CD14-positive monocyte (primary cell): ENCODE measurements around the gene GRIK2. TPM values are rescaled to one million over a fixed set of nuclear protein-coding genes. Genes with fewer than 3 reads are reported as not detected.

Source experiments
- DNase-seq, 3 donors: peaks; one replicate each; pipeline ENCODE4 v3.0.0-alpha.2; 2011 to 2022
- H2AFZ ChIP-seq: 2 replicates; pipeline ENCODE4 v1.6.0; 2012; ENCODE audit warnings: mild to moderate bottlenecking, low read depth, low read length, inconsistent platforms; ENCODE audit not compliant: insufficient read depth, poor library complexity, severe bottlenecking
- H3K27ac ChIP-seq, 2 donors: 1 replicate in 1 of 2; 2 replicates in 1 of 2; pipeline ENCODE4 v1.5.1; 2012 to 2013; ENCODE audit warnings: low read length in 2 of 2, control low read depth in 1 of 2, inconsistent platforms in 1 of 2, low read depth in 1 of 2, mild to moderate bottlenecking in 1 of 2
- H3K27me3 ChIP-seq, 2 donors: one replicate each; pipeline versions ENCODE4 v1.6.0 to v1.6.1; 2011 to 2013; ENCODE audit warnings: low read length in 2 of 2; ENCODE audit not compliant: control insufficient read depth in 2 of 2, insufficient read depth in 2 of 2
- H3K36me3 ChIP-seq, 2 donors: replicated peaks in 1 of 2; 1 replicate in 1 of 2; 2 replicates in 1 of 2; pipeline versions ENCODE4 v1.5.1 to v1.6.1; 2012 to 2013; ENCODE audit warnings: low read length in 2 of 2, control low read depth in 1 of 2, inconsistent platforms in 1 of 2, mild to moderate bottlenecking in 1 of 2; ENCODE audit not compliant: insufficient read depth in 2 of 2, control insufficient read depth in 1 of 2
- H3K4me1 ChIP-seq, 2 donors: 1 replicate in 1 of 2; 2 replicates in 1 of 2; pipeline versions ENCODE4 v1.5.1 to v1.6.1; 2012 to 2013; ENCODE audit warnings: low read length in 2 of 2, control low read depth in 1 of 2, inconsistent platforms in 1 of 2, mild to moderate bottlenecking in 1 of 2, moderate library complexity in 1 of 2; ENCODE audit not compliant: insufficient read depth in 2 of 2, control insufficient read depth in 1 of 2
- H3K4me2 ChIP-seq: replicated peaks from 2 replicates; pipeline ENCODE3; 2012; ENCODE audit warnings: low read length, moderate library complexity, mild to moderate bottlenecking; ENCODE audit not compliant: poor library complexity, severe bottlenecking; ENCODE audit errors: extremely low read depth
- H3K4me3 ChIP-seq, 3 experiments: fragments of 200-600 bp in 1 of 3; sonication (generic) in 1 of 3; replicated peaks in 1 of 3; 1 replicate in 2 of 3; 2 replicates in 1 of 3; pipeline ENCODE4 v1.5.1; 2011 to 2013; ENCODE audit warnings: low read length in 3 of 3, mild to moderate bottlenecking in 3 of 3, control low read depth in 2 of 3, low read depth in 2 of 3, inconsistent platforms in 1 of 3, moderate library complexity in 1 of 3
- H3K79me2 ChIP-seq: 2 replicates; pipeline ENCODE4 v1.6.0; 2012; ENCODE audit warnings: mild to moderate bottlenecking, control low read depth, inconsistent platforms, low read length, moderate library complexity; ENCODE audit not compliant: insufficient read depth
- H3K9ac ChIP-seq: 2 replicates; pipeline ENCODE4 v1.6.0; 2017; ENCODE audit warnings: low read length, mild to moderate bottlenecking; ENCODE audit not compliant: insufficient read depth, poor library complexity, severe bottlenecking
- H3K9me3 ChIP-seq, 2 donors: replicated peaks in 1 of 2; 1 replicate in 1 of 2; 2 replicates in 1 of 2; pipeline versions ENCODE4 v1.5.1 to v1.6.1; 2012 to 2013; ENCODE audit warnings: low read length in 2 of 2, control low read depth in 1 of 2; ENCODE audit not compliant: control insufficient read depth in 1 of 2, insufficient read depth in 1 of 2
- H4K20me1 ChIP-seq: 2 replicates; pipeline ENCODE4 v1.6.0; 2012; ENCODE audit warnings: mild to moderate bottlenecking, low read length, control low read depth, moderate library complexity; ENCODE audit not compliant: insufficient read depth
- H3K27ac Mint-ChIP-seq, 7 donors: one replicate each; pipeline ENCODE4 v1.8.0; 2020; ENCODE audit warnings: mild to moderate bottlenecking in 7 of 7, mixed read lengths in 7 of 7, moderate library complexity in 6 of 7, inconsistent platforms in 2 of 7
- H3K27me3 Mint-ChIP-seq, 3 donors: one replicate each; pipeline ENCODE4 v1.8.0; 2021 to 2022; ENCODE audit warnings: low read depth in 3 of 3, mild to moderate bottlenecking in 3 of 3, mixed read lengths in 3 of 3, moderate library complexity in 3 of 3, inconsistent platforms in 1 of 3
- H3K36me3 Mint-ChIP-seq, 2 donors: one replicate each; pipeline ENCODE4 v1.8.0; 2020; ENCODE audit warnings: mixed read lengths in 2 of 2, inconsistent platforms in 1 of 2, mild to moderate bottlenecking in 1 of 2
- H3K4me1 Mint-ChIP-seq: one replicate; pipeline ENCODE4 v1.8.0; 2020; ENCODE audit warnings: mild to moderate bottlenecking, mixed read lengths
- H3K4me3 Mint-ChIP-seq, 2 donors: one replicate each; pipeline ENCODE4 v1.8.0; 2020; ENCODE audit warnings: mild to moderate bottlenecking in 2 of 2, mixed read lengths in 2 of 2, moderate library complexity in 1 of 2
- H3K9me3 Mint-ChIP-seq, 7 donors: one replicate each; pipeline ENCODE4 v1.8.0; 2020 to 2022; ENCODE audit warnings: mixed read lengths in 7 of 7, mild to moderate bottlenecking in 6 of 7, moderate library complexity in 6 of 7, inconsistent platforms in 2 of 7
- CTCF ChIP-seq: fragments of 200-600 bp; IDR thresholded peaks from one replicate; pipeline ENCODE4 v1.8.0; 2022; ENCODE audit warnings: antibody characterized with exemption, mild to moderate bottlenecking
- WGBS: methylation state at CpG from one replicate; pipeline ENCODE4 v1.1.5; 2013; ENCODE audit warnings: missing lambda C conversion rate; ENCODE audit not compliant: insufficient coverage; 5-methylcytosine and 5-hydroxymethylcytosine counted together
- intact Hi-C, 2 donors: fragments of 100-400 bp; cut with micrococcal nuclease; formaldehyde crosslinking; loops; one replicate each; pipeline versions ENCODE4 v1.15.0 to v1.15.1; 2023
- polyA plus RNA-seq, 3 donors: library from polyadenylated mRNA; depleted of rRNA in 1 of 3; unstranded in 2 of 3; stranded (reverse) in 1 of 3; fragments of 300-500 nt in 2 of 3; fragments of >200 nt in 1 of 3; fragmentation: Illumina TruSeq in 2 of 3; gene quantifications; 1 replicate in 2 of 3; 2 replicates in 1 of 3; pipeline ENCODE4 v1.2.3, GENCODE V29; 2012 to 2021

The GRIK2 gene
- polyA plus RNA-seq, 3 donors: not detected

GRCh38 chr6:101663100-101663499 lies 269.6 kb downstream of the GRIK2 start:
- Histone ChIP-seq H3K4me2 (no peak overlapping the region), H3K79me2 (no peaks in the 10 kb centered on the region), H3K4me3 (no peak overlapping the region), H3K27me3 (no peaks in the 10 kb centered on the region), H3K4me1 (no peaks in the 10 kb centered on the region), H3K9ac (no peak overlapping the region), H4K20me1 (no peaks in the 10 kb centered on the region), H3K9me3 (peaks cover 0 to 13% of the 10 kb centered on the region in 2 donors), H3K36me3 (no peaks in the 10 kb centered on the region), H2AFZ (no peak overlapping the region), H3K27ac (no peak overlapping the region)
- TF ChIP-seq CTCF: no peak
- intact Hi-C loops: no loop called here
- Mint-ChIP-seq H3K27me3 (no peaks in the 10 kb centered on the region), H3K4me1 (no peaks in the 10 kb centered on the region), H3K36me3 (no peaks in the 10 kb centered on the region), H3K4me3 (no peak overlapping the region), H3K27ac (no peak overlapping the region), H3K9me3 (peaks cover 0 to 10% (median 4%) of the 10 kb centered on the region in 7 donors)
- 71% methylated on average over 5 of the region's 6 CpGs for WGBS
- DNase-seq: no peak

- no peak overlapping the region for H3K4me3 ChIP-seq
- H3K27me3 Mint-ChIP-seq: no peaks in the 10 kb centered on the region
- peaks cover 0 to 8% (median 4%) of the 10 kb centered on the region in 7 donors for H3K9me3 Mint-ChIP-seq
- H3K9ac ChIP-seq: no peak overlapping the region
- H3K36me3 Mint-ChIP-seq: no peaks in the 10 kb centered on the region
- H3K4me3 Mint-ChIP-seq: no peak overlapping the region
- peaks cover 0 to 5% of the 10 kb centered on the region in 2 donors for H3K9me3 ChIP-seq
- DNase-seq: no peak
- no peaks in the 10 kb centered on the region for H4K20me1 ChIP-seq
- no peak overlapping the region for H2AFZ ChIP-seq
- no CpG with 5 or more reads among the region's 1 CpG for WGBS
- no peaks in the 10 kb centered on the region for H3K4me1 Mint-ChIP-seq
- no peak overlapping the region for H3K27ac Mint-ChIP-seq
- H3K36me3 ChIP-seq: no peaks in the 10 kb centered on the region
- H3K27ac ChIP-seq: no peak overlapping the region
- no peak for TF ChIP-seq CTCF
- H3K4me2 ChIP-seq: no peak overlapping the region
- H3K79me2 ChIP-seq: no peaks in the 10 kb centered on the region
- intact Hi-C loops: no loop called here
- no peaks in the 10 kb centered on the region for H3K27me3 ChIP-seq
- no peaks in the 10 kb centered on the region for H3K4me1 ChIP-seq
Observed at GRCh38 chr6:101666256-101666655, 272.7 kb downstream of the GRIK2 start.
